GM21723 (cell line): Measurements from ENCODE around the gene LYAR.
A peak's percentile ranks its signal among the peaks of the same experiment; 100 is the strongest.
"Not testable (repeated sequence)": the region's sequence is repeated elsewhere in the genome, so short reads cannot be mapped to it uniquely, and the experiment has no call there.

Experiments
- ATAC-seq: cut with Tn5 transposase; IDR thresholded peaks from one replicate; pipeline ENCODE4 v1.9.1; 2021; ENCODE audit warnings: mild to moderate bottlenecking, moderate library complexity; ENCODE audit not compliant: unreplicated experiment

The LYAR gene

DNA sequence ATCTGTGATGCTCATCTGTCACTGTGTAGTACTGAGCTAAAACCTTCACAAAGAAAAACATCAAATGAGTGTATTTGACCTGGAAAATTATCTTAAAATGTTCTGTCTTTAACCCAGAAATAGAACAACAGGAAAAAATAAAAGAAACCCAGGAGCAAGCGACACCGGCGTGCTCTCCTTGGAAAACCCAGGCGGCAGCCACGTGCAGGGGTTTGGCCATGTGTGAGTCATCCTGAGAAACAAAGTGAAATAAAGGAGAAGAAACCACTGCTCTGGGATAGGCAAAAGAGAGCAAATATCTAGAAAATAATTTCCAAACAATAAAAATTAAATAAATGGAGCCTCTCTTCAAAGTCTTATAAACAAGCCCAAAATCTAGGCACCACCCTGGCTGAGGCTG is 22.0 kb downstream of the LYAR start:
- no peak for ATAC-seq

GRCh38 chr4:4260185-4260751 is 29.7 kb downstream of the LYAR start:
- no peak for ATAC-seq

DNA sequence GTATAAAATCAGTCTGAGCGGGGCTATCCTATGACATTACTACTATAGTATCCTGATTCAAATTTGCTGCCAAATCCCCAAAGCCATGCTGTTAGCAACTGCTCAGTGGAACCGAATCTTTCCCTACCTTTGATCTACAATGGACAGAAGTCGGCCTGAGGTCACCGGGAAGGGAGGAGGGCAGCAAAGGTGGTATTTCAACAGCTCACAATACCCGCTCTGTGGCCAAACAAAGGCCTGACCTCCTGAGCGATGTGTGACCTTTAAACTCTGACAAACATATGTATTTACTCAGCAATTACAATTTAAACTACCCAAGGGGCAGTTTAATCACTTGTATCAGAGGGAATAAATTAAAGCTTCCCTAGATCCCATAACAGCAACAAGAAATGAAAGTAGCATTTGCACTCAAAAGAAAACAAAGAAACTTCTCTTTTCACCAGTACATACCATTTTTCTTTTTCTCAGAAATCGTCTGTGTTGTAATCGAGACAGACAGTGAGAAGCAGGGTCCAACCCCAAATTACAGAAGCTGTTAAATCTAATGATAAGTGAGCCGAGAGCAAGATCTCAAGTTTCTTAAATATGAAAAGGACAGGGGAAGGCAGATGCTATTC is 30.4 kb downstream of the LYAR start:
- ATAC-seq, result no peak

GRCh38 chr4:4257705-4258104 is 32.2 kb downstream of the LYAR start:
- not testable (repeated sequence) for ATAC-seq

DNA sequence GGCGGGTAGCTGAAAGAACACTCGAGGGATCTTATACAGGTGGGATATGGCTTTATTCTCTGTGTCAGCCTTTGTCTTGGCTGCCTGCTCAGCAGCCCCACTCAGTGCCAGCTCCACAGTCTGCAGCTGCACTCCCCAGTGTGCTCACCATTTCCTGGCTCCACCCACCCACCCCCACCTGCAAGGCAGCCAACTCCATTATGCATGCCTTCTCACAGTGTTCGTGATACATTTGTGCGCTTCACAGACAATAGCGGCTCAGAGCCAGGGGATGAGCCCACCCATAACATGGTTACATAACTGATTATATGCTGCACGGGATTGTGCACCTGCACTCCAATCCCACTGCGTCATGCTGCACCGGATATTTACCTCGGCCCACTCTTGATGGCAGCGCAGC is 33.2 kb downstream of the LYAR start:
- ATAC-seq, result no peak

DNA sequence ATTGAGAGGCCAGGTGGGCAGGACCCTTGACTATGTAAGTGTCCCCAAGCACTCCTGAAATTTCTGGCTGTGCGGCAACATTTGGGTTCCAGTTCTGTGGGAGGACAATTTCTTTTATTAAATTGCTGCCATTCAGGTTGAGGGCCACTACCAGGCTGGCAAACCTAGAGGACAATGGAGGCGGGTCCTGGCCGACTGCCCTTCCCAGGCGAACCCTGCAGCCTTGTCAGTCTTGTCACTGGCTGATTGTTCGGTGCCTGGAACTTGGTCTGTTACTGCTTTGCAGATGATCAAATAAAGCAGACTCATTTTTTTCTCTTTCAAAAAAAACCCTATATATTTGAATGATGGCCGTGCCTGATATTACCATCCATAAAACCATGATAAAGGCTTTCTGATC is 35.3 kb downstream of the LYAR start:
- ATAC-seq, result no peak

DNA sequence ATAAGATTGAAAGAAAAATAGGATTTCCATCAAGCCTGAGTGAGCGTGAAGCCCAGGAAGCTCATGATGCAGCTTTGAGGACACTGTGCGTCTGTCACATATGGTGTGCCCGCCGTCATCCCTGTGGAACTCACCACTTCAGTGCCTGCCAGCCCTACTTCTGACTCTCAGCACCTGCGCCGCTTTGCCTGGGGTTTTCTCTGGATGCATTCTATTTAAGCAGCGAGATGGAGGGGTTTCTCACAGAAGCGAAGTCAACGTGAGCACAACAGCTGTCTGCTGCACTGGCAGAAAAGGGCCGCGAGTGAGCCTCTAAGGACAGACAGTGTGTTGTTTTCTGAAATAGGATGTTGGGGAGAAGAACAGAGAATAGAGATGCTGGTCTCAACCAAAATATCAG is 35.8 kb downstream of the LYAR start:
- ATAC-seq, result no peak

- ATAC-seq, result no peak
These were observed 40.1 kb downstream of the LYAR start for GRCh38 chr4:4249866-4250265.

DNA sequence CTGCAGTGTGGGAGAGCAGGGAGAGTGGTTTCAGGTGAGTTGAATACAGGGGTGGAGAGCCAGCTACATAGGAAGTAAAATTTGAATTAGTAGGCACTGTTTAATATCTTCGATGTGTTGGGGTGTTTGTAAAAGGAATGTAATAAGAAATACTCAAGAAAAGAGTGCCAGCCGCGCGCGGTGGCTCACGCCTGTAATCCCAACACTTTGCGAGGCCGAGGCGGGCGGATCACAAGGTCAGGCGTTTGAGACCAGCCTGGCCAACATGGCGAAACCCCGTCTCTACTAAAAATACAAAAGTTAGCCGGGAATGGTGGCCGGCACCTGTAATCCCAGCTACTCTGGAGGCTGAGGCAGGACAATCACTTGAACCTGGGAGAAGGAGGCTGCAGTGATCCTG is 40.6 kb downstream of the LYAR start:
- ATAC-seq, result not testable (repeated sequence)

GRCh38 chr4:4248885-4249203 is 41.1 kb downstream of the LYAR start:
- ATAC-seq, result no peak

DNA sequence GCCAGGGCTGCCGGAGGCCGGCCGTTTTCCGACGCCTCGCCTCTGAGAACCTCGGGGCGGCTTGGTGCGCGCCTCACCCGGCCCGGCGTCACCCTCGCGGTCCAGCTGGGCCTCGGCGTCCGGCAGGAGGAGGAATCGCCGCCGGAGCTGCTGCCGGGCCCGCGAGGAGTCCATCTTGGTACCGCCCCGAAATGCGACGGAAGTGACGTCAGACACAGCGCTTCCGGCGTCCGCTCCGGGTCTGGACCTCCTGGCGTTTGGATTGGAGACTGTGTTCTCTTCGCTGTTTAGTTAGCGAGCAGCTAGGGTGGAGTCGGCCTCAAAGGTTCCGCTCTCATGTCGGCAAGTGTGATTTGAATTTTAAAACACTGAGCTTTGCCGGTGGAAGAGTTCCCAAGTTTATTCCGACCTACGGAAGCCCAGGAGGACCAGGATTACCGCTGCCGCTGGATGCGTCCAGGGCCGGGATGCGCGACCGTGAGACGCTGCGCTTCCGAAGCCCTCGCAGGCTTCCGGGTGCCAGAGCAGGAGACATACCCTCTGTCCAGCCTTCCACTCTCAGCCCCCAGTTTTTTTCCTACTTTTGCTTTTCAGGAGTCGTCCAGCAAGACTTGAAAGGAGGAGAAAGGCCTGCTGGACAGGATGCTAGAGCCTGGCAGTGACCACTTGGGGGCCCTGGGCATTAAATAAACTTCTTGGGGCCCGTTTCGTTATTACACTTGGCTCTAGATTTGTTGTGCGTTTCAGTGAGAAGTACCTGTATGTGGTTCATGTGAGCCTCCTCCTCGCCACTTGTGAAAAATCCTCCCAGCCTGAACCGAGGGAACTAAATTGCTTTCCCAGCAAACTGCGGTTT is 41.7 kb downstream of the LYAR start, which contains the start of gene TMEM128:
TMEM128 (minus strand) TSS at position 195 of the 856 bp plus-strand sequence; CDS start at position 174, 21 bp downstream.
- peak; percentile 97 for ATAC-seq

DNA sequence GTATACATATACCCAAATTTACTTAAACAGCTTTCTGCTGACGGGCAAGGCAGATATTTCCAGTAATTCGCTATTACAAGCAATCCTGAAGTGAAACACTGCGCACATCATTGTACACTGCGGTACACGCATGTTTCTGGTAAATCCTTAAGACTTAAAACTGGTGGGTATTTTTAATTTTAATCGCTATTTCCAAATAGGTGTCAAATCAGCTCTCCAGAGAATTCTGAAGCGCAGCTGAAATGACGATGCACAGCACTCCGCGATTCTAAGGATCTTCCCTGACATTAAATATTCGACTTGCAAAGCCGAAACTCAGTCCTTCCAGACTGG is 42.3 kb downstream of the LYAR start:
- peak; percentile 35 for ATAC-seq

GRCh38 chr4:4245172-4245571 is 44.8 kb downstream of the LYAR start:
- no peak for ATAC-seq

GRCh38 chr4:4239551-4239950 is 50.4 kb downstream of the LYAR start:
- ATAC-seq, result not testable (repeated sequence)

- no peak for ATAC-seq
These were observed 56.3 kb downstream of the LYAR start for GRCh38 chr4:4233610-4234009.

- ATAC-seq, result no peak
These were observed 61.6 kb downstream of the LYAR start for GRCh38 chr4:4228356-4228668.

GRCh38 chr4:4227510-4228355 is 62.2 kb downstream of the LYAR start:
- no peak for ATAC-seq

- no peak for ATAC-seq
These were observed 63.1 kb downstream of the LYAR start, which contains the start of gene OTOP1 for GRCh38 chr4:4226606-4227438. Gene OTOP1 (minus strand): TSS chr4:4226929. CDS start chr4:4226864, 65 bp downstream.

DNA sequence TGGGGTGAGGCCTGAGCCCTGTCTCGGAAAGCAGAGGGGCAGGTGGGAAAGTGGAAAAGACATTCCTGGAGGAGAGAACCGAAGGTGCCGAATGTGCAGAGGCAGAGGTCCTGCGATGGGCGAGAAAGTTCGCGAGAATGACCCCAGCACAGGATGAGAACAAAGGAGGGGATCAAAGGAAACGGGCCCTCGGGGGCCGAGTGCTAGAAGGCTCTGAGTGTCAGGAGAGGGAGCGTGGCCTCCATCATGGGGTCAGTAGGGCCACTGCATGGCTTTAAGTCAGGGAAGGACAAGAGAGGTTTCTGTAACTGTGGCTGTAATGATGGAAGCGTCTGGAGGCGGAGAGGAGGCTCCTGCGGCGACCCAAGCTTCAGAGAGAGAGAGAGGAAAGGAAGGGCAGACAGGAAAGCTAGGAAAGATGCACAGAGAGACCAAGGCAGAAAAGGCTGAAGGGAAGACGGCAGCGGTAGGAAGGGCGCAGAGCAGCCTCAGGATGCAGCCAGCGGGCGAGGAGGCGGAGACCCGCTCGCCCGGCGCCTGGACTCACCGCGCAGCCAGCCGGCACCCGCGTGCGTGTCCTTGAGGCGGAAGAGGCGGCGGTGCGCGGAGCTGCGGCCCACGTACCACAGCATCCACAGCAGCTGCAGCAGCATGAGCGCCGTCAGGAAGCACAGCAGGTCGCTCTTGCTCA is 63.9 kb downstream of the LYAR start:
- ATAC-seq, result no peak
